ENCODE measurements around the gene METTL24.

DNA sequence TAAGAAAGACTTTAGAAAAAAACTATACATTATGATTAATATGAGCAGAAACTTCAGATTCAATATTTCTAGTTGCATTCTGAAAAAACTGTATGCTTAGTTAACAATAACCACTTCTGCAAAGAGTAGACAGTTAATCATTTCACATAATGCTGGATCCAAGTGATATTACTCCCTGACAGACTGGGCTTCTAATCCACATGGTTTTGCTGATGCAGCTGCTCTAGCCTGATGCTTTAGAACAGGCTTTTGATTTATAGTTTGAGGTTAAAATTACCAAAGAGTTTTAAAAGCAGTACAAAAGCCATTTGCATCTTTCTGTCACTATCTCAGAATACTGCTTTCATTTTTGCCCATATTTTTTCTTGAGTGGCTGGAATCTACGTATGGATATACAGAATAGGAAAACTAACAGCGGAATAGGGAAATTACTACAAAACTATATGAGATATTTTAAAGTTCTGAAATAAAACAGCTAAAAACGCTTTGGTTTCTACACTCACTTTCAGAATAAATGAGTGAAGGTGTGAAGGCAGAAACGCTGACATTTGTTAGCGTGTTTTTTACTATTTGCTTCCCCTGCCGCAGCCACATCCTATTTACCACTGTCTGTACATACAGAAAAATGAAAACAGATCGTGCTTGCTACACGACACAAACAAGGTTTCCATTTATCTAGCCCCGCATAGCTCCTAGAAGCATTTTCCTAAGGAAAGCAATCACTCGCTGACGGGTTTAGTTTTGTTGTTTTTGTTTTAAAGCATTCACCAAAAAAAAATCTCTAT is 61.7 kb downstream of the METTL24 start:
- TF ChIP-seq RAD21 (IDR thresholded peaks at IDR 0.05; ENCODE audit: insufficient read depth, low read depth, low read length): no peak
- TF ChIP-seq, protein P1, sequence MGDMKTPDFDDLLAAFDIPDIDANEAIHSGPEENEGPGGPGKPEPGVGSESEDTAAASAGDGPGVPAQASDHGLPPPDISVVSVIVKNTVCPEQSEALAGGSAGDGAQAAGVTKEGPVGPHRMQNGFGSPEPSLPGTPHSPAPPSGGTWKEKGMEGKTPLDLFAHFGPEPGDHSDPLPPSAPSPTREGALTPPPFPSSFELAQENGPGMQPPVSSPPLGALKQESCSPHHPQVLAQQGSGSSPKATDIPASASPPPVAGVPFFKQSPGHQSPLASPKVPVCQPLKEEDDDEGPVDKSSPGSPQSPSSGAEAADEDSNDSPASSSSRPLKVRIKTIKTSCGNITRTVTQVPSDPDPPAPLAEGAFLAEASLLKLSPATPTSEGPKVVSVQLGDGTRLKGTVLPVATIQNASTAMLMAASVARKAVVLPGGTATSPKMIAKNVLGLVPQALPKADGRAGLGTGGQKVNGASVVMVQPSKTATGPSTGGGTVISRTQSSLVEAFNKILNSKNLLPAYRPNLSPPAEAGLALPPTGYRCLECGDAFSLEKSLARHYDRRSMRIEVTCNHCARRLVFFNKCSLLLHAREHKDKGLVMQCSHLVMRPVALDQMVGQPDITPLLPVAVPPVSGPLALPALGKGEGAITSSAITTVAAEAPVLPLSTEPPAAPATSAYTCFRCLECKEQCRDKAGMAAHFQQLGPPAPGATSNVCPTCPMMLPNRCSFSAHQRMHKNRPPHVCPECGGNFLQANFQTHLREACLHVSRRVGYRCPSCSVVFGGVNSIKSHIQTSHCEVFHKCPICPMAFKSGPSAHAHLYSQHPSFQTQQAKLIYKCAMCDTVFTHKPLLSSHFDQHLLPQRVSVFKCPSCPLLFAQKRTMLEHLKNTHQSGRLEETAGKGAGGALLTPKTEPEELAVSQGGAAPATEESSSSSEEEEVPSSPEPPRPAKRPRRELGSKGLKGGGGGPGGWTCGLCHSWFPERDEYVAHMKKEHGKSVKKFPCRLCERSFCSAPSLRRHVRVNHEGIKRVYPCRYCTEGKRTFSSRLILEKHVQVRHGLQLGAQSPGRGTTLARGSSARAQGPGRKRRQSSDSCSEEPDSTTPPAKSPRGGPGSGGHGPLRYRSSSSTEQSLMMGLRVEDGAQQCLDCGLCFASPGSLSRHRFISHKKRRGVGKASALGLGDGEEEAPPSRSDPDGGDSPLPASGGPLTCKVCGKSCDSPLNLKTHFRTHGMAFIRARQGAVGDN (IDR thresholded peaks at IDR 0.05): no peak
- TF ChIP-seq ASH2L (IDR thresholded peaks at IDR 0.05; ENCODE audit: borderline replicate concordance, low read depth): no peak
- no peak for TF ChIP-seq ZNF274 (IDR thresholded peaks at IDR 0.05; ENCODE audit: insufficient read depth, insufficient read length)
- TF ChIP-seq, protein P2, sequence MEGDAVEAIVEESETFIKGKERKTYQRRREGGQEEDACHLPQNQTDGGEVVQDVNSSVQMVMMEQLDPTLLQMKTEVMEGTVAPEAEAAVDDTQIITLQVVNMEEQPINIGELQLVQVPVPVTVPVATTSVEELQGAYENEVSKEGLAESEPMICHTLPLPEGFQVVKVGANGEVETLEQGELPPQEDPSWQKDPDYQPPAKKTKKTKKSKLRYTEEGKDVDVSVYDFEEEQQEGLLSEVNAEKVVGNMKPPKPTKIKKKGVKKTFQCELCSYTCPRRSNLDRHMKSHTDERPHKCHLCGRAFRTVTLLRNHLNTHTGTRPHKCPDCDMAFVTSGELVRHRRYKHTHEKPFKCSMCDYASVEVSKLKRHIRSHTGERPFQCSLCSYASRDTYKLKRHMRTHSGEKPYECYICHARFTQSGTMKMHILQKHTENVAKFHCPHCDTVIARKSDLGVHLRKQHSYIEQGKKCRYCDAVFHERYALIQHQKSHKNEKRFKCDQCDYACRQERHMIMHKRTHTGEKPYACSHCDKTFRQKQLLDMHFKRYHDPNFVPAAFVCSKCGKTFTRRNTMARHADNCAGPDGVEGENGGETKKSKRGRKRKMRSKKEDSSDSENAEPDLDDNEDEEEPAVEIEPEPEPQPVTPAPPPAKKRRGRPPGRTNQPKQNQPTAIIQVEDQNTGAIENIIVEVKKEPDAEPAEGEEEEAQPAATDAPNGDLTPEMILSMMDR (IDR thresholded peaks at IDR 0.05 in 2 of 3, conservative IDR thresholded peaks at IDR 0.05 in 1 of 3; ENCODE audit: control insufficient read depth in 2 of 3, extremely low read depth in 1 of 3, insufficient read depth in 1 of 3, low read depth in 3 of 3, low read length in 3 of 3): no peak
- TF ChIP-seq YY1 (IDR thresholded peaks at IDR 0.05; ENCODE audit: low read depth, low read length): no peak
- TF ChIP-seq CBFB (IDR thresholded peaks at IDR 0.05; ENCODE audit: low read depth): no peak
- no peak for TF ChIP-seq POU2F2 (IDR thresholded peaks at IDR 0.05; ENCODE audit: borderline replicate concordance, low read depth, low read length)
- no peak for TF ChIP-seq BACH1 (IDR thresholded peaks at IDR 0.05; ENCODE audit: borderline replicate concordance)
- TF ChIP-seq, protein P3, sequence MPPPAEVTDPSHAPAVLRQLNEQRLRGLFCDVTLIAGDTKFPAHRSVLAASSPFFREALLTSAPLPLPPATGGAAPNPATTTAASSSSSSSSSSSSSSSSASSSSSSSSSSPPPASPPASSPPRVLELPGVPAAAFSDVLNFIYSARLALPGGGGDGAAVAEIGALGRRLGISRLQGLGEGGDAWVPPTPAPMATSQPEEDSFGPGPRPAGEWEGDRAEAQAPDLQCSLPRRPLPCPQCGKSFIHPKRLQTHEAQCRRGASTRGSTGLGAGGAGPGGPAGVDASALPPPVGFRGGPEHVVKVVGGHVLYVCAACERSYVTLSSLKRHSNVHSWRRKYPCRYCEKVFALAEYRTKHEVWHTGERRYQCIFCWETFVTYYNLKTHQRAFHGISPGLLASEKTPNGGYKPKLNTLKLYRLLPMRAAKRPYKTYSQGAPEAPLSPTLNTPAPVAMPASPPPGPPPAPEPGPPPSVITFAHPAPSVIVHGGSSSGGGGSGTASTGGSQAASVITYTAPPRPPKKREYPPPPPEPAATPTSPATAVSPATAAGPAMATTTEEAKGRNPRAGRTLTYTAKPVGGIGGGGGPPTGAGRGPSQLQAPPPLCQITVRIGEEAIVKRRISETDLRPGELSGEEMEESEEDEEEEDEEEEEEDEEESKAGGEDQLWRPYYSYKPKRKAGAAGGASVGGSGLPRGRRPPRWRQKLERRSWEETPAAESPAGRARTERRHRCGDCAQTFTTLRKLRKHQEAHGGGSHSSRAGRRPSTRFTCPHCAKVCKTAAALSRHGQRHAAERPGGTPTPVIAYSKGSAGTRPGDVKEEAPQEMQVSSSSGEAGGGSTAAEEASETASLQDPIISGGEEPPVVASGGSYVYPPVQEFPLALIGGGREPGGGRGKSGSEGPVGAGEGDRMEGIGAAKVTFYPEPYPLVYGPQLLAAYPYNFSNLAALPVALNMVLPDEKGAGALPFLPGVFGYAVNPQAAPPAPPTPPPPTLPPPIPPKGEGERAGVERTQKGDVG (CRISPR knock-in tag; IDR thresholded peaks at IDR 0.05): no peak
- no peak for TF ChIP-seq CHD2 (IDR thresholded peaks at IDR 0.05; ENCODE audit: borderline replicate concordance, low read depth, low read length)
- no peak for TF ChIP-seq GABPA (IDR thresholded peaks at IDR 0.05; ENCODE audit: low read depth)

Data from GM12878 (cell line).